Fibroblast of the aortic adventitia (primary cell): ENCODE results near the gene DYNC2LI1. TPM values are rescaled to one million over a fixed set of nuclear protein-coding genes. Genes with fewer than 3 reads are reported as not detected.
A peak's percentile ranks its signal among the peaks of the same experiment; 100 is the strongest.

Experiments used
- DNase-seq: peaks from one replicate; pipeline ENCODE4 v3.0.0-alpha.2; 2010; ENCODE audit warnings: low read depth
- H3K4me3 ChIP-seq: 2 replicates; pipeline ENCODE4 v1.5.1; 2011; ENCODE audit warnings: low read depth, mild to moderate bottlenecking, control low read depth, low read length, moderate library complexity
- total RNA-seq: library from RNA; depleted of rRNA; stranded (reverse); fragments of >200 nt; gene quantifications from 2 replicates; pipeline ENCODE4 v1.2.3, GENCODE V29; 2012; ENCODE audit warnings: low replicate concordance
- TF ChIP-seq, protein P1 (sequence below): IDR thresholded peaks from 2 replicates; pipeline ENCODE4 v1.5.1; 2011; ENCODE audit warnings: mild to moderate bottlenecking, low read length, control low read depth, inconsistent platforms; ENCODE audit not compliant: insufficient read depth

DYNC2LI1 gene
- total RNA-seq, 1 donor: 27.4 TPM

DNA sequence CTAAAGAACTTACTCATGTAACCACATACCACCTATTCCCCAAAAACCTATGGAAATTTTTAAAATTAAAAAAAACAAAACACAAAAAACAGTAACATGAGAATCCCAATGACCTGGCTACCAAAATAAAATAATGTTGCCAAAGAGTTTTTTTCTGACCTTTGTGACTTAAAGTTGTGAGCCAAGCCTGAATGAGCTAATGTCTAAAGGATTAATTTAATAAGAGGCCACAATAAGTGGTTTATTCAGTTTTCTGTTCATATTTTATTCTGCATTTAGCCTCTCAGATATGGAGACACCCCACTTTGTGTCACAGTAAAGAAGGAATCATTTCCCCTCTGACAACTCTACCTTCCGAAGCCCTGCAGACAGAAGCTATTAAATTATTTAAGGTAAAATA lies 42.6 kb upstream of the DYNC2LI1 start:
- DNase-seq: no peak
- no peak overlapping the region for H3K4me3 ChIP-seq
- TF ChIP-seq, protein P1, sequence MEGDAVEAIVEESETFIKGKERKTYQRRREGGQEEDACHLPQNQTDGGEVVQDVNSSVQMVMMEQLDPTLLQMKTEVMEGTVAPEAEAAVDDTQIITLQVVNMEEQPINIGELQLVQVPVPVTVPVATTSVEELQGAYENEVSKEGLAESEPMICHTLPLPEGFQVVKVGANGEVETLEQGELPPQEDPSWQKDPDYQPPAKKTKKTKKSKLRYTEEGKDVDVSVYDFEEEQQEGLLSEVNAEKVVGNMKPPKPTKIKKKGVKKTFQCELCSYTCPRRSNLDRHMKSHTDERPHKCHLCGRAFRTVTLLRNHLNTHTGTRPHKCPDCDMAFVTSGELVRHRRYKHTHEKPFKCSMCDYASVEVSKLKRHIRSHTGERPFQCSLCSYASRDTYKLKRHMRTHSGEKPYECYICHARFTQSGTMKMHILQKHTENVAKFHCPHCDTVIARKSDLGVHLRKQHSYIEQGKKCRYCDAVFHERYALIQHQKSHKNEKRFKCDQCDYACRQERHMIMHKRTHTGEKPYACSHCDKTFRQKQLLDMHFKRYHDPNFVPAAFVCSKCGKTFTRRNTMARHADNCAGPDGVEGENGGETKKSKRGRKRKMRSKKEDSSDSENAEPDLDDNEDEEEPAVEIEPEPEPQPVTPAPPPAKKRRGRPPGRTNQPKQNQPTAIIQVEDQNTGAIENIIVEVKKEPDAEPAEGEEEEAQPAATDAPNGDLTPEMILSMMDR: no peak

DNA sequence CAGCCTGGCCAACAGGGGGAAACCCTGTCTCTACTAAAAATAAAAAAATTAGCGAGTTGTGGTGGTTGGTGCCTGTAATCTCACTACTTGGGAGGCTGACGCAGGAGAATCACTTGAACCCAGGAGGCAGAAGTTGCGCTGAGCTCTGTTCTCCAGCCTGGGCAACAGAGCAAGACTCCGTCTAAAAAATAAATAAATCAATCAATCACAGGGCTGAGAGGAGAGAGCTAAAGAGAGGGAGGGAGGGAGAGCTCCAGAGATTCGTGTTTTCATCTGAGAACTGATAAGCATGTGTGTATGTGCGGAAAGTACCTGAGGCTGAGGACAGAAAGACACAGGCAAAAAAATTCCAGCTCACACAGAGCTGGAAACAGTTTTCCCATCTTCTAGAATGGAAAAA lies 37.2 kb upstream of the DYNC2LI1 start:
- H3K4me3 ChIP-seq: no peak overlapping the region
- DNase-seq: no peak
- TF ChIP-seq, protein P1: no peak

DNA sequence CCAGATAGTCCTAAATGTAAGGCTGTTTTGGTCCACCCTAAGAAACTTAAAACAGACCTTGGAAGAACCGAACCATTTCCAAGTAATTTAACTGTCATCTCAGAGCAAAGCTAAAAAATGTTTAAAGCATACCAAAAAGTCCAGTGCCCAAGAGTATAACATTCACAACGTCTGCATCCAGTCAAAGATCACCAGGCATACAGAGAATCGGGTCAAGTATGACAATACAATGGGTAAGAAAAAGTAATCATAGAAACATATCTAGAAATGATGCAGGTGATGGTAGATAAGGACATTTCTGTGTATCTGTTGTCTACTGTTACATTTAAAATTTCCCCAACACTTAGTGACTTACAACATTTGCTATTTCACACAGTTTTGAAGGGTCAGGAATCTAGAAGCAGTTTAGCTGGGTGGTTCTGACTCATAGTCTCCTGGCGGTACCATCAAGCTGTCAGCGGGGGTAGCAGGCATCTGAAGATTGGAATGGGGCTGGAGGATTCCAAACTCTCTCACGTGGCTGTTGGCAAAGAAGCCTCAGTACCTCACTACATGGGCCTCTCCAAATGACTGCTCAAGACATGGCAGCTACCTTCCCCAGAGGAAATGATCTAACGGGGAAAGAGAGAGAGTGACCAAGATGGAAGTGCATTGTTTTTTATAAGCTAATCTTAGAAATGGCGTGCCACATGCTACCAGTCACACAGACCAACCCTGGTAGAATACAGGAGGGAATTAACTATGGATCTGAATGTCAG lies 36.6 kb upstream of the DYNC2LI1 start:
- TF ChIP-seq, protein P1: no peak
- DNase-seq: peak; percentile 94
- no peak overlapping the region for H3K4me3 ChIP-seq

DNA sequence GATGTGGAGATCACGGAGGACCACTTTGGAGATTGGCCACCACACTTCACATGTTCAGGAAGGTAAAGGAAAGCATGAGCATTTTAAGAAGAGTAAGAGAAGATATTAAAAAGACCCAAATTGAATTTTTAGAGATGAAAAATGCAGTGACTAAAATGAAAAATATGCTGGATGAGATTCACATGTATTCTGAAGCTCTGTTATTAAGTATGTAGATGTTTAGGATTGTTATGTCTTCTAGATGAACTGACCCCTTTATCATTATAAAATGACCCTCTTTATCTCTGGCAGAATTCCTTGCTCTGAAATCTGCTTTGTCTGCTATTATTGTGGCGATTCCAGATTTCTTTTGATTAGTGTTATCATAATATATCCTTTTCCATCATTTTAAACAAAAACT lies 36.0 kb upstream of the DYNC2LI1 start:
- no peak overlapping the region for H3K4me3 ChIP-seq
- TF ChIP-seq, protein P1: no peak
- DNase-seq: no peak

DNA sequence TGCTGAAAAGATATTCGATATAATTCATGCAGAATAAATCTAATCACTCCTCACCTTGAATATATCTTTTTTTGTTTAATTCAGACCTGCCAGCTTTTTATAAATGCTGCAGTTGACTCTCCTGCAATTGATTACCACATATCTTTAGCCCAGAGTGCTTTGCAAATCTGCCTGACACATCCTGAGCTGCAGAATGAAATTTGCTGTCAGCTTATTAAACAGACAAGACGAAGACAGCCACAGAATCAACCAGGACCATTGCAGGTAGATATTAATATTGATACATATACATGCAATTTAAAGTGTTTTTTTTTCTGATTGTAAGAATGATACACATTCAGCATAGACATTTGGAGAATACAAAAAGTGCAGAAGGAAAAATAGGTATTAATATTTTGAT lies 35.6 kb upstream of the DYNC2LI1 start:
- no peak for DNase-seq
- no peak overlapping the region for H3K4me3 ChIP-seq
- TF ChIP-seq, protein P1: no peak

DNA sequence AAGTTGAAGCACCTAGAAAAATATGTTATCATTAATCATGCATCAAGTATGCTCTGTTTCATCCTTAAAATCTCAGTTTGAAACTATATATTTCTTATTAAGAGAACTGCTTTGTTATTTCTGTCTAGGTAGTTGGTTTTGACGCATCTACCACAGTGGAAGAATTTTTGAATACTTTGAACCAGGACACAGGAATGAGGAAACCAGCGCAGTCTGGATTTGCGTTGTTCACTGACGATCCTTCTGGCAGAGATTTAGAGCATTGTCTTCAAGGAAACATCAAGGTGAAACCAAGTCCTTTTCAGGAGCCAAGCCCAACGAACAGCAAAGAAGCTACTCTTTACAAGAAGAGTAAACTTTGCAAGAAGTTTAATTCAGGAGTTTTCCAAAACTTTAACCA lies 30.1 kb upstream of the DYNC2LI1 start:
- H3K4me3 ChIP-seq: no peak overlapping the region
- no peak for DNase-seq
- TF ChIP-seq, protein P1: no peak

DNA sequence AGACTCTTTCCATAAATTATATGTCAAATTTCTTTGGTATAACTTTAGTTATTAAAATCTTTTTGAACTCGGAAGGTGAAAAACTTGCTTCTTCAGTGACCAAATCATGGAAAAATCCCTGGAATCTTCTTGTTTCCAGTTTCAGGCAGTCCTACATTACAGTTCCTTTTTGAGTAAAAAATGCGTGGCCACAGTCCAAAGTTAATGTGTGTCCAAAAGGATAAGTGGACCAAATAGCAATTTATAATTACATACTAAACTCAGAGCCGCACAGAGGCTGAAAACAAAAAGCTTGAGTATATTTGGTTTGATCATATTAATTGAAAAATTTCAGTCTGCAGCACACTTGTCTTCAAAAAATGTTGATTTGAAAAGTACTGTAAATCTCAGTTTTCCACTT lies 28.4 kb upstream of the DYNC2LI1 start:
- peak; percentile 81 for DNase-seq
- TF ChIP-seq, protein P1: no peak
- H3K4me3 ChIP-seq: no peak overlapping the region
